Breast epithelium (tissue), 4 donors: ENCODE measurements around the gene KIAA2012. TPM values are rescaled to one million over a fixed set of nuclear protein-coding genes. Genes with fewer than 3 reads are reported as not detected.

ENCODE experiments used
- DNase-seq, 2 donors: peaks; one replicate each; pipeline ENCODE4 v3.0.0-alpha.2; 2019; ENCODE audit warnings: low spot score in 2 of 2
- H3K27ac ChIP-seq, 2 donors: fragments of 200-600 bp; sonication (generic) in 1 of 2; one replicate each; pipeline ENCODE4 v1.5.1; 2016 to 2019; ENCODE audit warnings: mild to moderate bottlenecking in 1 of 2
- H3K27me3 ChIP-seq, 2 donors: fragments of 200-600 bp; sonication (generic) in 1 of 2; one replicate each; pipeline versions ENCODE4 v1.5.1 to v1.6.0; 2017 to 2019; ENCODE audit warnings: control low read depth in 1 of 2, mild to moderate bottlenecking in 1 of 2
- H3K36me3 ChIP-seq: fragments of 200-600 bp; one replicate; pipeline ENCODE4 v1.5.1; 2019
- H3K4me1 ChIP-seq, 2 donors: fragments of 200-600 bp; sonication (generic); one replicate each; pipeline ENCODE4 v1.5.1; 2016 to 2019; ENCODE audit warnings: control low read depth in 1 of 2
- H3K4me3 ChIP-seq, 3 donors: fragments of 200-600 bp; sonication (generic); 1 replicate in 2 of 3; 2 replicates in 1 of 3; pipeline ENCODE4 v1.5.1; 2016 to 2019; ENCODE audit warnings: mild to moderate bottlenecking in 3 of 3, moderate library complexity in 2 of 3
- H3K9me3 ChIP-seq, 2 donors: fragments of 200-600 bp; sonication (generic) in 1 of 2; one replicate each; pipeline ENCODE4 v1.5.1; 2016 to 2019; ENCODE audit warnings: control low read depth in 1 of 2
- CTCF ChIP-seq, 3 donors: fragments of 450-650 bp; IDR thresholded peaks; one replicate each; pipeline ENCODE4 v1.5.1; 2016 to 2017; ENCODE audit warnings: antibody characterized with exemption in 3 of 3, mild to moderate bottlenecking in 3 of 3, moderate library complexity in 3 of 3
- POLR2A ChIP-seq: fragments of 450-650 bp; IDR thresholded peaks from one replicate; pipeline ENCODE4 v1.6.1; 2016; ENCODE audit warnings: antibody characterized with exemption, mild to moderate bottlenecking, moderate library complexity
- POLR2AphosphoS5 ChIP-seq, 3 donors: sonication (generic); formaldehyde crosslinking; IDR thresholded peaks; one replicate each; pipeline ENCODE4 v1.6.1; 2017; ENCODE audit warnings: antibody characterized with exemption in 3 of 3
- intact Hi-C: fragments of 100-400 bp; cut with DNase I; formaldehyde crosslinking; loops from one replicate; pipeline ENCODE4 v1.15.1; 2023; ENCODE audit warnings: low total_unique reads
- total RNA-seq, 3 donors: library from RNA; depleted of rRNA; stranded (reverse); fragments of >200 nt; gene quantifications; one replicate each; pipeline ENCODE4 v1.1.0, GENCODE V29; 2016

KIAA2012 gene
- total RNA-seq, 3 donors from 2014 or later, result not detected

- H3K4me1 ChIP-seq, result no peaks in the 10 kb centered on the region
- H3K9me3 ChIP-seq, result no peaks in the 10 kb centered on the region
- no peak overlapping the region for H3K4me3 ChIP-seq
- no peaks in the 10 kb centered on the region for H3K36me3 ChIP-seq
- intact Hi-C loops, result no loop called here
- H3K27ac ChIP-seq, result no peak overlapping the region
- TF ChIP-seq POLR2A, result no peak
- no peak for TF ChIP-seq CTCF (IDR thresholded peaks at IDR 0.05)
- no peak for TF ChIP-seq POLR2AphosphoS5 (IDR thresholded peaks at IDR 0.05)
- no peaks in the 10 kb centered on the region for H3K27me3 ChIP-seq
- DNase-seq, result no peak
These were observed 30.6 kb upstream of the KIAA2012 start for GRCh38 chr2:202042444-202042843.

- H3K4me3 ChIP-seq, result no peak overlapping the region
- intact Hi-C loops, result no loop called here
- no peak overlapping the region for H3K27ac ChIP-seq
- TF ChIP-seq POLR2AphosphoS5 (IDR thresholded peaks at IDR 0.05) (no peak), CTCF (IDR thresholded peaks at IDR 0.05) (no peak), POLR2A (no peak)
- no peaks in the 10 kb centered on the region for H3K9me3 ChIP-seq
- no peaks in the 10 kb centered on the region for H3K4me1 ChIP-seq
- no peaks in the 10 kb centered on the region for H3K27me3 ChIP-seq
- H3K36me3 ChIP-seq, result no peaks in the 10 kb centered on the region
- DNase-seq, result no peak
These were observed 29.6 kb upstream of the KIAA2012 start for GRCh38 chr2:202043475-202043874.

- TF ChIP-seq CTCF (IDR thresholded peaks at IDR 0.05) (no peak), POLR2A (no peak), POLR2AphosphoS5 (IDR thresholded peaks at IDR 0.05) (no peak)
- no peak for DNase-seq
- no peak overlapping the region for H3K4me3 ChIP-seq
- intact Hi-C loops, result no loop called here
- no peaks in the 10 kb centered on the region for H3K36me3 ChIP-seq
- H3K9me3 ChIP-seq, result no peaks in the 10 kb centered on the region
- H3K4me1 ChIP-seq, result no peaks in the 10 kb centered on the region
- H3K27ac ChIP-seq, result no peak overlapping the region
- no peaks in the 10 kb centered on the region for H3K27me3 ChIP-seq
These were observed 28.3 kb upstream of the KIAA2012 start for GRCh38 chr2:202044777-202045176.

- Histone ChIP-seq H3K27ac (no peak overlapping the region), H3K4me1 (no peaks in the 10 kb centered on the region), H3K27me3 (no peaks in the 10 kb centered on the region), H3K36me3 (no peaks in the 10 kb centered on the region), H3K9me3 (no peaks in the 10 kb centered on the region), H3K4me3 (no peak overlapping the region)
- TF ChIP-seq POLR2A (no peak), POLR2AphosphoS5 (IDR thresholded peaks at IDR 0.05) (no peak), CTCF (IDR thresholded peaks at IDR 0.05) (no peak)
- DNase-seq, result no peak
- intact Hi-C loops, result no loop called here
These were observed 26.5 kb upstream of the KIAA2012 start for GRCh38 chr2:202046572-202046971.

GRCh38 chr2:202049092-202049728, 23.8 kb upstream of the KIAA2012 start:
- H3K4me1 ChIP-seq, result no peaks in the 10 kb centered on the region
- no peaks in the 10 kb centered on the region for H3K27me3 ChIP-seq
- H3K9me3 ChIP-seq, result no peaks in the 10 kb centered on the region
- intact Hi-C loops, result no loop called here
- no peak overlapping the region for H3K27ac ChIP-seq
- TF ChIP-seq POLR2AphosphoS5 (IDR thresholded peaks at IDR 0.05), result no peak
- TF ChIP-seq POLR2A, result no peak
- no peak for TF ChIP-seq CTCF (IDR thresholded peaks at IDR 0.05)
- DNase-seq, result no peak
- no peaks in the 10 kb centered on the region for H3K36me3 ChIP-seq
- H3K4me3 ChIP-seq, result no peak overlapping the region
